Spleen (tissue), 7 donors: ENCODE measurements around the gene CD38.

ENCODE experiments used
- CTCF ChIP-seq, 11 experiments: fragments of 200-600 bp in 7 of 11; fragments of 450-650 bp in 4 of 11; sonication (generic) in 4 of 11; IDR thresholded peaks in 8 of 11; conservative IDR thresholded peaks in 3 of 11; 1 replicate in 7 of 11; 2 replicates in 4 of 11; pipeline versions ENCODE4 v1.4.0 to v1.8.0; 2016 to 2021; ENCODE audit warnings: antibody characterized with exemption in 11 of 11, inconsistent platforms in 4 of 11, mild to moderate bottlenecking in 1 of 11
- POLR2A ChIP-seq, 3 donors: fragments of 450-650 bp; IDR thresholded peaks; one replicate each; pipeline ENCODE4 v1.5.1; 2017; ENCODE audit warnings: antibody characterized with exemption in 3 of 3, mild to moderate bottlenecking in 1 of 3
- POLR2AphosphoS5 ChIP-seq, 3 donors: sonication (generic); formaldehyde crosslinking; IDR thresholded peaks; one replicate each; pipeline ENCODE4 v1.5.1; 2017; ENCODE audit warnings: antibody characterized with exemption in 3 of 3
- donor health status: DM: no; HTN: no; CAD: no; lungs with moderate emphysema.
- donor health status: DM: no; HTN: no; CAD: no.
- donor health status: DM: no; HTN: no; CAD: no.

- TF ChIP-seq CTCF (IDR thresholded peaks at IDR 0.05 in 8 of 11, conservative IDR thresholded peaks at IDR 0.05 in 3 of 11) (no peak), POLR2A (IDR thresholded peaks at IDR 0.05) (no peak), POLR2AphosphoS5 (IDR thresholded peaks at IDR 0.05) (no peak)
Observed at GRCh38 chr4:15769202-15769601, 8.9 kb upstream of the CD38 start.
